ENCODE results near the gene C16orf92. TPM values are rescaled to one million over a fixed set of nuclear protein-coding genes. Genes with fewer than 3 reads are reported as not detected.

The C16orf92 gene
- total and polyA plus RNA-seq, 2 of the 13 experiments (the other 11 are each of a cell fraction or from before 2014, with no cell fraction given): not detected

DNA sequence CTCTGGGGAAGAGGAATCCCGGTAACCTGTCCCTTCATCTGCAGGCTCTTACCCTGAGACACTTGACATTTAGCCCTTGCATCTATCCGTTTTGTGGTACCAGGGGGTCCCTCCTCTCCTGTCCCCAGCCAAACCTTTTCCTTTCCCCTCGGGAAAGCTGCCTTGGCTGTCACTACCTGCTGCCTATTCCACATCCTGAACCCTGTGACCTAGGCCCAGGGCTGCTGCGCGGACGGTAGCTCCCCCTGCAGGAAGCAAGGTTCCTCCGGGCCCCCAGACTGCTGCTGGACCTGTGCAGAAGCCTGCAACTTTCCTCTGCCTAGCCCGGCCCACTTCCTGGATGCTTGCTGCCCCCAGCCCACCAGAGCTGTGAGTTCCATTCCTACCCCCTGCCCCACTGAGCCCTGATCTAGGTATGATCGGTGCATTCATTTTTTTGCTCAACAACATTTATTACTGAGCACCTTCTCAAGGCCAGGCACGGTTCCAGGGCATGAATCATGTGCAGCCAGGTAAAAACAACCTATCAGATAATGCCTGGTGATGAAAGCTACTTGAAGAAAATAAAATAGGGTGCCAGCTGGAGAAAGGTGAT is 32.1 kb downstream of the C16orf92 start (continued):
- TF ChIP-seq TFE3 (CRISPR knock-in tag; IDR thresholded peaks at IDR 0.05) (no peak), ZNF614 (CRISPR knock-in tag; IDR thresholded peaks at IDR 0.05; ENCODE audit: borderline replicate concordance) (peak; percentile 37; the same call in 1 of the 2 replicates), ATF7-NPFF (CRISPR knock-in tag; IDR thresholded peaks at IDR 0.05; ENCODE audit: low read depth) (peak; percentile 62; the same call in 1 of the 2 replicates), HMGXB4 (CRISPR knock-in tag; IDR thresholded peaks at IDR 0.05; ENCODE audit: borderline replicate concordance in 1 of 2, low read depth in 1 of 2) (peak; percentile 82 to 91), ZNF230 (CRISPR knock-in tag; IDR thresholded peaks at IDR 0.05) (peak; percentile 67; the same call in 1 of the 2 replicates), ZNF605 (CRISPR knock-in tag; IDR thresholded peaks at IDR 0.05) (0 out of 2 replicates have a peak, but pooled peaks have one; percentile 25), MED1 (CRISPR knock-in tag; IDR thresholded peaks at IDR 0.05) (no peak), ZNF556 (CRISPR knock-in tag; IDR thresholded peaks at IDR 0.05; ENCODE audit: borderline replicate concordance) (no peak), ZNF773 (CRISPR knock-in tag; IDR thresholded peaks at IDR 0.05; ENCODE audit: borderline replicate concordance) (no peak), ZNF598 (CRISPR knock-in tag; IDR thresholded peaks at IDR 0.05; ENCODE audit: borderline replicate concordance) (0 out of 2 replicates have a peak, but pooled peaks have one; percentile 32), REL (CRISPR knock-in tag; conservative IDR thresholded peaks at IDR 0.05) (0 out of 2 replicates have a peak, but pooled peaks have one; percentile 54), EHMT2 (IDR thresholded peaks at IDR 0.05; ENCODE audit: borderline replicate concordance, low read depth, low read length) (no peak), ZNF30 (CRISPR knock-in tag; IDR thresholded peaks at IDR 0.05) (no peak), GMEB2 (CRISPR knock-in tag; IDR thresholded peaks at IDR 0.05; ENCODE audit: low read depth) (no peak), TMF1 (CRISPR knock-in tag; IDR thresholded peaks at IDR 0.05; ENCODE audit: low read depth) (no peak), ZFP36L2 (CRISPR knock-in tag; IDR thresholded peaks at IDR 0.05) (no peak), PTBP1 (IDR thresholded peaks at IDR 0.05; ENCODE audit: low read depth, low read length, poor library complexity, severe bottlenecking) (no peak), FOXO4 (CRISPR knock-in tag; conservative IDR thresholded peaks at IDR 0.05) (no peak), ZNF383 (CRISPR knock-in tag; IDR thresholded peaks at IDR 0.05; ENCODE audit: borderline replicate concordance) (peak; percentile 53; the same call in 1 of the 2 replicates), HES4 (CRISPR knock-in tag; IDR thresholded peaks at IDR 0.05; ENCODE audit: borderline replicate concordance) (0 out of 2 replicates have a peak, but pooled peaks have one; percentile 47), CBFB (CRISPR knock-in tag; IDR thresholded peaks at IDR 0.05) (no peak)
- TF ChIP-seq, protein P1, sequence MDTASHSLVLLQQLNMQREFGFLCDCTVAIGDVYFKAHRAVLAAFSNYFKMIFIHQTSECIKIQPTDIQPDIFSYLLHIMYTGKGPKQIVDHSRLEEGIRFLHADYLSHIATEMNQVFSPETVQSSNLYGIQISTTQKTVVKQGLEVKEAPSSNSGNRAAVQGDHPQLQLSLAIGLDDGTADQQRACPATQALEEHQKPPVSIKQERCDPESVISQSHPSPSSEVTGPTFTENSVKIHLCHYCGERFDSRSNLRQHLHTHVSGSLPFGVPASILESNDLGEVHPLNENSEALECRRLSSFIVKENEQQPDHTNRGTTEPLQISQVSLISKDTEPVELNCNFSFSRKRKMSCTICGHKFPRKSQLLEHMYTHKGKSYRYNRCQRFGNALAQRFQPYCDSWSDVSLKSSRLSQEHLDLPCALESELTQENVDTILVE (CRISPR knock-in tag; IDR thresholded peaks at IDR 0.05): peak; percentile 52; the same call in 1 of the 2 replicates
